ENCODE measurements around the gene INTS13.

DNA sequence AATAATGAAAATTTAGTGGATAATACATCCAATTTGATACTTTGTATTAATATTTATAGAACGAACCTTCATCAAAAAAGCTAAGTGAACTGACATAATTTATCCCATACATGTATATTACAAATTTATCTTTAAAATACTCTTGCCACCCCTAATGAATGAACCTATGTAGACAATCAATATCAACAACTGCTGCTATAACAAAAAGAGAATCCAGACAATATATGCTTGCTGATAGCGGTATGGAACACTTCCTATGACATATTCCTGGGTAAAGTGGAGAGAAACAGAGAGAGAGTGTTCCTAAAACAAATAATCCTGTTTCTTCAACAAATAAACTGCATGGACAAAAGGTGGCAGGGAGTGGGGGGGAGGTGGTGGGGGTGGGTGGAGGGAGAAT lies 45.1 kb upstream of the INTS13 start:
- TF ChIP-seq, protein P1, sequence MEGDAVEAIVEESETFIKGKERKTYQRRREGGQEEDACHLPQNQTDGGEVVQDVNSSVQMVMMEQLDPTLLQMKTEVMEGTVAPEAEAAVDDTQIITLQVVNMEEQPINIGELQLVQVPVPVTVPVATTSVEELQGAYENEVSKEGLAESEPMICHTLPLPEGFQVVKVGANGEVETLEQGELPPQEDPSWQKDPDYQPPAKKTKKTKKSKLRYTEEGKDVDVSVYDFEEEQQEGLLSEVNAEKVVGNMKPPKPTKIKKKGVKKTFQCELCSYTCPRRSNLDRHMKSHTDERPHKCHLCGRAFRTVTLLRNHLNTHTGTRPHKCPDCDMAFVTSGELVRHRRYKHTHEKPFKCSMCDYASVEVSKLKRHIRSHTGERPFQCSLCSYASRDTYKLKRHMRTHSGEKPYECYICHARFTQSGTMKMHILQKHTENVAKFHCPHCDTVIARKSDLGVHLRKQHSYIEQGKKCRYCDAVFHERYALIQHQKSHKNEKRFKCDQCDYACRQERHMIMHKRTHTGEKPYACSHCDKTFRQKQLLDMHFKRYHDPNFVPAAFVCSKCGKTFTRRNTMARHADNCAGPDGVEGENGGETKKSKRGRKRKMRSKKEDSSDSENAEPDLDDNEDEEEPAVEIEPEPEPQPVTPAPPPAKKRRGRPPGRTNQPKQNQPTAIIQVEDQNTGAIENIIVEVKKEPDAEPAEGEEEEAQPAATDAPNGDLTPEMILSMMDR (IDR thresholded peaks at IDR 0.05): no peak
- no peak for TF ChIP-seq POLR2A (IDR thresholded peaks at IDR 0.05)
